HepG2 (cell line): Measurements from ENCODE around the gene DNAJC19. TPM values are rescaled to one million over a fixed set of nuclear protein-coding genes. Genes with fewer than 3 reads are reported as not detected.

ENCODE experiments used
- ATAC-seq: fragments of 200-7000 bp; cut with Tn5 transposase; 3 replicates; pipeline ENCODE4 v1.9.1; 2020; ENCODE audit warnings: mild to moderate bottlenecking, moderate library complexity
- BruUV-seq: library from RNA; stranded (reverse); fragments of 400-500 nt; replicated peaks from 2 replicates; lab custom pipeline; 2021; lab: Mats Ljungman, UMichigan
- CTCF ChIA-PET: fragments of 300-600 bp; formaldehyde crosslinking; extraction: SDS; loops from one replicate; lab custom pipeline; 2021; ENCODE audit warnings: low total read pairs, inconsistent platforms, low intra/inter-chr PET ratio; lab: Yijun Ruan, JAX
- POLR2A ChIA-PET: fragments of 350-600 bp; sonication (Branson Sonifier 250); formaldehyde crosslinking; loops from one replicate; lab custom pipeline; 2020; ENCODE audit warnings: antibody characterized with exemption, inconsistent platforms; lab: Yijun Ruan, JAX
- DNase-seq: peaks from one replicate; pipeline ENCODE4 v3.0.0-alpha.2; 2015; ENCODE audit warnings: low spot score
- FAIRE-seq: peaks from 3 replicates; lab custom pipeline; 2011; peaks lifted over from hg19 to GRCh38; lab: Jason Lieb, UNC
- H2AFZ ChIP-seq: one replicate; pipeline ENCODE4 v1.6.1; 2011; ENCODE audit warnings: low read length, inconsistent platforms
- H3K27ac ChIP-seq: fragments of 300-600 bp; 3 replicates; pipeline ENCODE4 v1.8.0; 2011; ENCODE audit warnings: mixed run types, mild to moderate bottlenecking, mixed read lengths, low read length, inconsistent platforms; ENCODE audit not compliant: insufficient read depth; ENCODE audit errors: extremely low read length
- H3K27me3 ChIP-seq, 2 experiments: fragments of 200-600 bp in 1 of 2; 2 replicates in 1 of 2; 3 replicates in 1 of 2; pipeline versions ENCODE4 v1.6.0 to v1.8.0; 2011; ENCODE audit warnings: low read length in 2 of 2, mild to moderate bottlenecking in 2 of 2, moderate library complexity in 2 of 2, inconsistent platforms in 1 of 2; ENCODE audit not compliant: insufficient read depth in 2 of 2, control insufficient read depth in 1 of 2
- H3K36me3 ChIP-seq, 2 experiments: fragments of 200-600 bp in 1 of 2; replicated peaks in 1 of 2; 2 replicates in 1 of 2; 3 replicates in 1 of 2; pipeline versions ENCODE4 v1.5.1 to v1.8.0; 2011; ENCODE audit warnings: low read length in 2 of 2, inconsistent platforms in 1 of 2; ENCODE audit not compliant: insufficient read depth in 2 of 2, control insufficient read depth in 1 of 2
- H3K4me1 ChIP-seq: 2 replicates; pipeline ENCODE4 v1.5.1; 2012; ENCODE audit warnings: low read length, inconsistent platforms; ENCODE audit not compliant: insufficient read depth
- H3K4me2 ChIP-seq: 2 replicates; pipeline ENCODE4 v1.6.0; 2011; ENCODE audit warnings: low read depth, low read length, inconsistent platforms
- H3K4me3 ChIP-seq, 3 experiments: fragments of 200-600 bp in 1 of 3; sonication (generic), shearing (Covaris generic) in 1 of 3; replicated peaks in 1 of 3; 2 replicates each; pipeline ENCODE4 v1.5.1; 2011 to 2016; ENCODE audit warnings: low read length in 3 of 3, inconsistent platforms in 2 of 3, low read depth in 2 of 3, mild to moderate bottlenecking in 2 of 3, control low read depth in 1 of 3, mixed read lengths in 1 of 3; ENCODE audit not compliant: insufficient read depth in 1 of 3
- H3K79me2 ChIP-seq: one replicate; pipeline ENCODE4 v1.6.1; 2011; ENCODE audit warnings: low read length, inconsistent platforms; ENCODE audit not compliant: insufficient read depth
- H3K9ac ChIP-seq: 2 replicates; pipeline ENCODE4 v1.6.0; 2011; ENCODE audit warnings: mild to moderate bottlenecking, low read depth, low read length, inconsistent platforms; ENCODE audit not compliant: insufficient read depth
- H3K9me3 ChIP-seq: 2 replicates; pipeline ENCODE4 v1.5.1; 2012; ENCODE audit warnings: mild to moderate bottlenecking, low read length
- H4K20me1 ChIP-seq: 2 replicates; pipeline ENCODE4 v1.6.0; 2011; ENCODE audit warnings: inconsistent platforms, mild to moderate bottlenecking, low read length, moderate library complexity; ENCODE audit not compliant: insufficient read depth
- NFIB ChIP-seq: sonication (generic); formaldehyde crosslinking; IDR thresholded peaks from 2 replicates; pipeline ENCODE4 v1.9.0; 2021; ENCODE audit warnings: missing genetic modification reagents, mild to moderate bottlenecking, borderline replicate concordance
- SRF ChIP-seq: IDR thresholded peaks from 2 replicates; pipeline ENCODE4 v1.6.1; 2011; ENCODE audit warnings: mild to moderate bottlenecking, low read depth, low read length, moderate library complexity
- WGBS: methylation state at CpG from one replicate; pipeline ENCODE4 v1.1.6; 2017; ENCODE audit warnings: low lambda C conversion rate; 5-methylcytosine and 5-hydroxymethylcytosine counted together
- in situ Hi-C: cut with HindIII; loops from 2 replicates; pipeline ENCODE4 v1.10.0; 2017; ENCODE audit warnings: low pct_unique_long_range_greater_than_20kb; ENCODE audit not compliant: extremely low pct_ligation_motif_present
- intact Hi-C: fragments of 100-400 bp; cut with micrococcal nuclease; formaldehyde crosslinking; loops from one replicate; pipeline ENCODE4 v1.10.0; 2022; ENCODE audit not compliant: unreplicated experiment
- polyA plus RNA-seq, 8 experiments: library from polyadenylated mRNA; depleted of rRNA in 3 of 8; stranded (reverse) in 7 of 8; unstranded in 1 of 8; fragments of >200 nt; fragmentation: Illumina TruSeq in 4 of 8; extraction: Trizol in 4 of 8; gene quantifications; 2 replicates each; pipeline versions ENCODE4 v1.2.1 to v1.2.3, GENCODE V29; 2011 to 2016; ENCODE audit warnings: low read depth in 4 of 8, missing spikeins in 1 of 8, mixed read lengths in 1 of 8; ENCODE audit not compliant: insufficient read depth in 1 of 8
- total RNA-seq, 5 experiments: library from RNA; depleted of rRNA; stranded (reverse); fragments of >200 nt; fragmentation: Illumina TruSeq; extraction: Trizol; gene quantifications; 2 replicates each; pipeline ENCODE4 v1.2.3, GENCODE V29; 2016; ENCODE audit warnings: low read depth in 1 of 5
- TF ChIP-seq, protein P1 (sequence below): sonication (generic); formaldehyde crosslinking; IDR thresholded peaks from 2 replicates; pipeline ENCODE4 v1.4.0; 2020; ENCODE audit warnings: missing genetic modification reagents
- TF ChIP-seq, protein P2 (sequence below): sonication (generic); formaldehyde crosslinking; IDR thresholded peaks from 2 replicates; pipeline ENCODE4 v1.4.0; 2020; ENCODE audit warnings: mild to moderate bottlenecking, missing genetic modification reagents, borderline replicate concordance

DNAJC19 gene
- total and polyA plus RNA-seq, 2 of the 13 experiments (the other 11 are each of a cell fraction or from before 2014, with no cell fraction given): 51.1 to 75.8 TPM

DNA sequence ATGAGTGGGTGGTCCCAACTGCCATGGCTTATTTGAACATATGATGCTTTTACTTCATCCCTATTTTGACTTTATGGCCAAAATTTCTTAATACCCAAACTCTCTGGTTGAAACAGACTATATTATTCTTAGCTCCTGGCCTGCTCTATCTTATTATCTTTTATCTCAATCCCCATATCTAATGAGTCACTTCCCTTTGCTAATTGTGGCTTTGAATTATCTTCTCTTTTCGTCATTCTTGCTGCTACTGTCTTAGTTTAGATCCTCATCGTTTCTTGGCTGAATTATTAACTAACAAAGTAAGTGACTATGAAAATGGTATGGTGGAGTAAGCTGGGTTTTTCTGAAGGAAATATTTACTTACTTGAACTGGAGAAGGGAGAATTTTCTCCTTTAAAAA lies 28.2 kb upstream of the DNAJC19 start:
- intact Hi-C loops: no loop called here

More for the DNA sequence above, 28.2 kb upstream of the DNAJC19 start:
- no peaks in the 10 kb centered on the region for H3K36me3 ChIP-seq
- CTCF ChIA-PET: no interaction called here
- H3K4me1 ChIP-seq: no peaks in the 10 kb centered on the region
- no peaks in the 10 kb centered on the region for H3K79me2 ChIP-seq
- 2% methylated on average over 2 of the region's 2 CpGs for WGBS
- POLR2A ChIA-PET: no interaction called here
- no peaks in the 10 kb centered on the region for H4K20me1 ChIP-seq
- FAIRE-seq (no peak), ATAC-seq (no peak), DNase-seq (no peak)
- H3K4me3 ChIP-seq: no peak overlapping the region
- no peaks in the 10 kb centered on the region for H3K9me3 ChIP-seq
- in situ Hi-C loops: no loop called here
- no peaks in the 10 kb centered on the region; a peak in 1 of 5 replicates for H3K27me3 ChIP-seq
- no peak overlapping the region for H3K27ac ChIP-seq
- no peak overlapping the region for H2AFZ ChIP-seq
- no TSS peak for BruUV-seq
- TF ChIP-seq, protein P1, sequence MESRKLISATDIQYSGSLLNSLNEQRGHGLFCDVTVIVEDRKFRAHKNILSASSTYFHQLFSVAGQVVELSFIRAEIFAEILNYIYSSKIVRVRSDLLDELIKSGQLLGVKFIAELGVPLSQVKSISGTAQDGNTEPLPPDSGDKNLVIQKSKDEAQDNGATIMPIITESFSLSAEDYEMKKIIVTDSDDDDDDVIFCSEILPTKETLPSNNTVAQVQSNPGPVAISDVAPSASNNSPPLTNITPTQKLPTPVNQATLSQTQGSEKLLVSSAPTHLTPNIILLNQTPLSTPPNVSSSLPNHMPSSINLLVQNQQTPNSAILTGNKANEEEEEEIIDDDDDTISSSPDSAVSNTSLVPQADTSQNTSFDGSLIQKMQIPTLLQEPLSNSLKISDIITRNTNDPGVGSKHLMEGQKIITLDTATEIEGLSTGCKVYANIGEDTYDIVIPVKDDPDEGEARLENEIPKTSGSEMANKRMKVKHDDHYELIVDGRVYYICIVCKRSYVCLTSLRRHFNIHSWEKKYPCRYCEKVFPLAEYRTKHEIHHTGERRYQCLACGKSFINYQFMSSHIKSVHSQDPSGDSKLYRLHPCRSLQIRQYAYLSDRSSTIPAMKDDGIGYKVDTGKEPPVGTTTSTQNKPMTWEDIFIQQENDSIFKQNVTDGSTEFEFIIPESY (CRISPR knock-in tag): no peak
- TF ChIP-seq SRF (no peak), NFIB (no peak)
- TF ChIP-seq, protein P2, sequence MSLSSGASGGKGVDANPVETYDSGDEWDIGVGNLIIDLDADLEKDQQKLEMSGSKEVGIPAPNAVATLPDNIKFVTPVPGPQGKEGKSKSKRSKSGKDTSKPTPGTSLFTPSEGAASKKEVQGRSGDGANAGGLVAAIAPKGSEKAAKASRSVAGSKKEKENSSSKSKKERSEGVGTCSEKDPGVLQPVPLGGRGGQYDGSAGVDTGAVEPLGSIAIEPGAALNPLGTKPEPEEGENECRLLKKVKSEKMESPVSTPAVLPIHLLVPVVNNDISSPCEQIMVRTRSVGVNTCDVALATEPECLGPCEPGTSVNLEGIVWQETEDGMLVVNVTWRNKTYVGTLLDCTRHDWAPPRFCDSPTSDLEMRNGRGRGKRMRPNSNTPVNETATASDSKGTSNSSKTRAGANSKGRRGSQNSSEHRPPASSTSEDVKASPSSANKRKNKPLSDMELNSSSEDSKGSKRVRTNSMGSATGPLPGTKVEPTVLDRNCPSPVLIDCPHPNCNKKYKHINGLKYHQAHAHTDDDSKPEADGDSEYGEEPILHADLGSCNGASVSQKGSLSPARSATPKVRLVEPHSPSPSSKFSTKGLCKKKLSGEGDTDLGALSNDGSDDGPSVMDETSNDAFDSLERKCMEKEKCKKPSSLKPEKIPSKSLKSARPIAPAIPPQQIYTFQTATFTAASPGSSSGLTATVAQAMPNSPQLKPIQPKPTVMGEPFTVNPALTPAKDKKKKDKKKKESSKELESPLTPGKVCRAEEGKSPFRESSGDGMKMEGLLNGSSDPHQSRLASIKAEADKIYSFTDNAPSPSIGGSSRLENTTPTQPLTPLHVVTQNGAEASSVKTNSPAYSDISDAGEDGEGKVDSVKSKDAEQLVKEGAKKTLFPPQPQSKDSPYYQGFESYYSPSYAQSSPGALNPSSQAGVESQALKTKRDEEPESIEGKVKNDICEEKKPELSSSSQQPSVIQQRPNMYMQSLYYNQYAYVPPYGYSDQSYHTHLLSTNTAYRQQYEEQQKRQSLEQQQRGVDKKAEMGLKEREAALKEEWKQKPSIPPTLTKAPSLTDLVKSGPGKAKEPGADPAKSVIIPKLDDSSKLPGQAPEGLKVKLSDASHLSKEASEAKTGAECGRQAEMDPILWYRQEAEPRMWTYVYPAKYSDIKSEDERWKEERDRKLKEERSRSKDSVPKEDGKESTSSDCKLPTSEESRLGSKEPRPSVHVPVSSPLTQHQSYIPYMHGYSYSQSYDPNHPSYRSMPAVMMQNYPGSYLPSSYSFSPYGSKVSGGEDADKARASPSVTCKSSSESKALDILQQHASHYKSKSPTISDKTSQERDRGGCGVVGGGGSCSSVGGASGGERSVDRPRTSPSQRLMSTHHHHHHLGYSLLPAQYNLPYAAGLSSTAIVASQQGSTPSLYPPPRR (CRISPR knock-in tag): no peak
- no peak overlapping the region for H3K9ac ChIP-seq
- H3K4me2 ChIP-seq: no peak overlapping the region
